Measurements from ENCODE around the gene PIM3.
"Not testable (repeated sequence)": the region's sequence is repeated elsewhere in the genome, so short reads cannot be mapped to it uniquely, and the experiment has no call there.

PIM3 gene

GRCh38 chr22:49943771-49944398, 16.7 kb upstream of the PIM3 start:
- FAIRE-seq = no peak

DNA sequence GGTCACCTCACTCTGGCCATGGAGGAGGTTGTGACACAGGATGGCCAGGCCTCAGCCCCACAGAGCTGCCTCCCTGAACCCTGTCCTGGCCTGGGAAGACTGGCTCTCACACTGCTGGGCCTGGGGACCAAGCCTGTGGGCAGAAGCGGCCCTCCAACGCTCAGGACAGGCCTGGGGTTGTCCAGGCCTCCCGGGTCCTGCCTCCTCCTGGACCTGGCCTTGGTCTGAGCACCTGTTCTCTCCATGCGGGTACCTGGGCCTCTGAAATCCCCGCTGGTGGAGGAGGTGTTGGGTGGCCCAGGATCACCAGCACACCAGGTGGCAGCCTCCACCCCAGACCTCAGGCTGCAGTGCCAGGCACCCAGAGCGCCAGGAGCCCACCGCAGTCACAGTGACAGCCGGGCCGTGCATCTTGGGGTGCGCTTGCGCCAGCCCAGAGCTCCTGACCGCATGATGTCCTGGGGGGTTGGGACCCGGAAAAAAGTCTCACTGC, 16.1 kb upstream of the PIM3 start:
- no peak for FAIRE-seq

- not testable (repeated sequence) for FAIRE-seq
Observed at GRCh38 chr22:49945042-49945794, 15.4 kb upstream of the PIM3 start.

DNA sequence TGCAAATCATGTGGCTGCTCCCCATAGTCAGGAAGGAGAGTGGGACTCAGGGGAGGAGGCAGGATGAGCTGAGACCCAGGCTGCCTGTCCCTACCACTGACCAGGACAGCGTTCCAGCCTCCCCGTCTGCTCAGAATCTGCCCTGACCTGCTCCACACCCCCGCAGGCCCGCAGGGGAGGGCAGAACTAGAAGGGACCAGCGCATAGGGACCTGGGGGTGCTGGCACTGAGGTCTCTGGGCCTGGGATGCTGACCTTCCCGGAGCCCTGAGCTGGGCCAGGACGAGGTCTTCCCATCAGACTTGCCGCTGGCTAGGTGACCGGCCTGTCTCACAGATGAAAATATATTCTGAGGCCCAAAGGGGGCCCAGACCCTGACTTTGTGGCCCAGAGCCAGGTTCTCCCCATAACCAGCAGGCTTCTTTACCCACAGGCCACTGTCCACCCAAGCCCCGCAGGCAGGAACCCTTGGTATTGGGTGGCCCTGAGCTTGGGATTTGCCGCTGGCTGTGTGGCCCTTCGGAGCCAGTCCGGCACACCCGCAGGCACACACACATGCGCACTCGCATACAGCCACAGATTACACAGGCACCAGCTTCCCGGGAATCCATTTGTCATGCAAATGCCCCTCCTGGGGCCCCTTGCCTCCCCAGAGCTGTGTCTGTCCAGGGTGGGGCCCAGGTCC, 13.8 kb upstream of the PIM3 start:
- FAIRE-seq = no peak

GRCh38 chr22:49947296-49947622, 13.3 kb upstream of the PIM3 start:
- FAIRE-seq = no peak

DNA sequence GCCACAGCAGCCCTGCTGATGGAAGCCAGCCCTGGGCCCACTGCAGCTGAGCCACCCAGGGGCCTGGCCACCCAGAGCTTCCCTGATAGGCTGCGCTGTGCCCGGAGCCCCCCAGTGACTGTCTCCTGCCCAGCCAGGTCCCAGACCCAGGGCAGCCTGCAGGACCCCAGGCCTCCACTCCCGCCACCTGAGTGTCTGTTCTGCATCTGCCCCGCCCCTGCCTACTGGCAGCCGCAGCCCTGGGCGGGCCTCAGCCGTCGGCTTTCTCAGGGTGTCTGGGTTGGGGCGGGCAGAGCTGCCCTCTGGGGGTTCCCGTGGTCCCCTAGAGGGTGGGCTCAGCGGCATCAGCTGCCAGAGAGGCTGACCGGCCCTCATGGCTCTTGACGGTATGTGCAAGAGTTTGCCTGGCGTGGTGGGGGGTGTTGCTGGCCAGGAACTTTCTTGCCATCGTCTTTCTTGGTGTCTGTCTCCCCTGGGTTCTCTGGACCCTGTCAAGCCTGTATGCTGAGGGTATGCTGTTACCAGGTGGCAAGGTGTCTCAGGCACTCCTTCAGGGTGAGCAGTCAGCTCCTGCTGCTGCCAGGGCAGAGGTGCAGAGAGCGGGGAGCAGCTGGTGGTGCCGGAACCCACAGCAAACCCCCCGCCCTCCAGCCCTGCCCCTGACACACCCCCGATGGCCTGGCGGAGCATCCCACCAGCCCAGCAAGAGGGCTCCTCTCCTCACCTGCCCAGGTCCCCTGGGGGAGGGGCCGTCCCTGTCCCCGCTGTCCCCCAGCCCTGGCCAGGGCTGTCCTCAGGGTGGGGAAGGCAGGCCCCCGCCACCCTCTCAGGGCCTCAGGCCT, 12.2 kb upstream of the PIM3 start:
- FAIRE-seq = no peak

DNA sequence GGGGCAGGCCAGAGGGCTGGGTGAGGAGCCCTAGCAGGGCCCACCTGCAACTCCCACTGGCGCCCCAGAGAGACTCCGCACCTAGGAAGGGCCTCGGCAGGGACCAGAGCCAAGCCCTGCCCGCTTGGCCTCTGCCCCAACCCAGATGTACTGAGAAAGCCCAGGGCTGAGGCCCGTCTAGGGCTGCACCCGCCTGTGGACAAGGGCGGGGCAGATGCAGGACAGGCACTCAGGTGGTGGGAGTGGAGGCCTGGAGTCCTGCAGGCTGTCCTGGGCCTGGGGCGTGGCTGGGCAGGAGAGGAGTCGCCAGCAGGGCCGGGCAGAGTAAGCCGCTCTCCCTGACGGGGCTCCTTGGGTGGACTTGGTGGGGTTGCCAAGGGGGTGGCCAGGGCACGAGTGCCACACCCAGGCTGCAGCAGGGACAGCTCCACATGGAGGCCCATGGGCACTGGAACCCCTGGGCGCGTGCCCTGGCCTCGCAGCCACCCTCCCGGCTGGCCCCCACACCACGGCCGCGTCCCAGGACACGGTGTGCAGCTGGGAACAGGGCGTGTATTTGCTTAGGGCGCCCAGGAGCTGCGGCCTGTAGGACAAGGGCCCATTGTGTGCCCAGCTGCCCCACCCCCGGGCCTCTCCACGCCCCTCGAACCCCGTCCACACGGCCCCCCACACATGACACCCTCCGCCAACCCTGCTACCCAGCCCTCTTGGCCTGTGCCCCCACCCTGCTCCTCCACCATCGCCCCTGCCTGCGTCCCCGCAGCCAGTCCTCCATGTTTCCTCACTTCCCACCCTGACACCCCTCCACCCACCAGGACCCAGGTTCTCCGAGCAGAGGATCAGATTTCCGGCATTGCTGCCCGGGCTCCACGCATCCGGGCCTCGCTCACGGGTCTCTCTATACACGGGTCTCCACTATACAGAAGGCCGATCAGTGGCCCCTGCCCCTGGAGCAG, 11.3 kb upstream of the PIM3 start:
- FAIRE-seq = no peak

DNA sequence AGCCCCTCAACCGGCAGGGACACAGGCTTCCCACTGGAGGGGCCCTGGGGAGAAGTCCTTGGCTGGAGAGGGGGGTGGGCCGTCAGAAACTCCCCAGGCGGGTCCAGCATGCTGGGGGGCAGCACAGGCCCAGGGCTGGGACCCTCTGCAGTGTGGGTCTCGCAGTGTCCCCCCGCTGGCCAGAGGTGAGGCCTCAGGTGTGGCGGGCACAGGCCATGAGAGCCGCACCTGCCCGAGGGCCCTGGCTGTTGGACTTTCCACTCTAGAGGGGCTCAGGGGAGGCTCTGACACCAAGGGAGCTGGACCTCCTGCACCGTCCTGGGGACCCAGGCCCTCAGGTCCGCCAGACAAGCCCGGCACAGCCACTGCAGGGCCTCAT, 10.7 kb upstream of the PIM3 start:
- FAIRE-seq = no peak

GRCh38 chr22:49950396-49950994, 10.1 kb upstream of the PIM3 start:
- no peak for FAIRE-seq

- no peak for FAIRE-seq
Observed at GRCh38 chr22:49951000-49951677, 9.4 kb upstream of the PIM3 start.

GRCh38 chr22:49951678-49951985, 8.9 kb upstream of the PIM3 start:
- FAIRE-seq = no peak

GRCh38 chr22:49951986-49952896, 8.3 kb upstream of the PIM3 start:
- no peak for FAIRE-seq

- FAIRE-seq = no peak
Observed at GRCh38 chr22:49953027-49953679, 7.4 kb upstream of the PIM3 start.

DNA sequence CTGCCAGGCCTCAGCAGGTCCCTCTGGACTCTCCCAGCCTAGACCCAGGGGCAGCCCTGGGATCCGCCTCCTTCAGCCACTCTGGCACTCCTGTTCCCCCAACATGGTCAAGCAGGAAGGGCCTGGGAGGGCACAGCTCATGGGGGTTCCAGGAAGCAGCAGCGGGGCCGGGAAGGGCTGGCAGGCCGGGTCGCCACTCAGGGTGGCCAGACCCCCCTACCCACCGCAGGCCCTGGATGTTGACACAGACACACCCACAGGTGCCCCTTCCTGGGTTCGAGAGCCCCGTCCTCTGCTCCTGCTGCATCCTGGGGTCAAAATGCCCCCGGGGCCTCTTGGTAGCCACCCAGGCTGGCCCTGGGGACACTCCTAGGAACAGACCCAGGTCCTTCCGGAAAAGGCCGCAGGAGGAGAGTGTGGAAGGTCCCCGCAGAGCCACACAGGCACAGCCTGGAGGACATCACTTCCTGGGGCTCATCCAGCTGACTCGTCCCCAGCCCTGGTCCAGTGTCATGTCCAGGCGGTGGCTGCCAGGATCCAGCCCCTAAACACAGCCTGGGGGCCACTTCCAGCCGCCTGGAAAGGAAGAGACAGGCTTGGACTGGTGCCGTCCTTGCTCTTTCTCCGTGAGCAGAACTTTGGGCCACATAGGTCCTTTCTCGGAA, 6.8 kb upstream of the PIM3 start:
- FAIRE-seq = no peak

GRCh38 chr22:49954354-49954753, 6.2 kb upstream of the PIM3 start:
- FAIRE-seq = no peak

- no peak for FAIRE-seq
Observed at GRCh38 chr22:49954991-49955580, 5.5 kb upstream of the PIM3 start.

GRCh38 chr22:49955581-49956417, 4.8 kb upstream of the PIM3 start:
- no peak for FAIRE-seq

- no peak for FAIRE-seq
Observed at GRCh38 chr22:49956418-49956770, 4.2 kb upstream of the PIM3 start.

Measured in endometrium (tissue), 2 donors.